Measurements from ENCODE around the gene CAPN11.

The CAPN11 gene

GRCh38 chr6:44176130-44176761 is 17.6 kb downstream of the CAPN11 start:
- peaks cover 51% of the 10 kb centered on the region for H3K4me1 ChIP-seq (ENCODE audit: low read length)
- no peaks in the 10 kb centered on the region for H3K9me3 ChIP-seq (ENCODE audit: insufficient read depth, low read length)
- H2AFZ ChIP-seq (ENCODE audit: low read depth, low read length): peak overlapping the region; percentile 73
- no peaks in the 10 kb centered on the region for H4K20me1 ChIP-seq (ENCODE audit: insufficient read depth, low read length)
- H3K9ac ChIP-seq (ENCODE audit: low read length): peak overlapping the region; percentile 63
- peak overlapping the region; percentile 79 for H3K4me3 ChIP-seq (ENCODE audit: low read length)
- no peaks in the 10 kb centered on the region for H3K79me2 ChIP-seq (ENCODE audit: low read length)
- TF ChIP-seq CTCF (IDR thresholded peaks at IDR 0.05; ENCODE audit: low read depth, low read length) (no peak), EZH2phosphoT487 (IDR thresholded peaks at IDR 0.05; ENCODE audit: low read depth) (no peak)
- H3K27ac ChIP-seq (ENCODE audit: low read length): no peak overlapping the region
- H3K27me3 ChIP-seq (ENCODE audit: low read depth, low read length): peaks cover under 1% of the 10 kb centered on the region
- peak overlapping the region; percentile 97 for H3K4me2 ChIP-seq (ENCODE audit: low read length)
- no peaks in the 10 kb centered on the region for H3K36me3 ChIP-seq (replicated peaks; ENCODE audit: low read depth, low read length)

- Histone ChIP-seq H3K9ac (ENCODE audit: low read length) (peak overlapping the region; percentile 63), H3K36me3 (replicated peaks; ENCODE audit: low read depth, low read length) (no peaks in the 10 kb centered on the region), H3K9me3 (ENCODE audit: insufficient read depth, low read length) (no peaks in the 10 kb centered on the region), H3K79me2 (ENCODE audit: low read length) (no peaks in the 10 kb centered on the region), H3K27me3 (ENCODE audit: low read depth, low read length) (no peaks in the 10 kb centered on the region), H3K4me3 (ENCODE audit: low read length) (peak overlapping the region; percentile 79), H2AFZ (ENCODE audit: low read depth, low read length) (peak overlapping the region; percentile 73), H3K4me2 (ENCODE audit: low read length) (peak overlapping the region; percentile 97), H3K27ac (ENCODE audit: low read length) (no peak overlapping the region), H3K4me1 (ENCODE audit: low read length) (peaks cover 44% of the 10 kb centered on the region), H4K20me1 (ENCODE audit: insufficient read depth, low read length) (no peaks in the 10 kb centered on the region)
- TF ChIP-seq CTCF (IDR thresholded peaks at IDR 0.05; ENCODE audit: low read depth, low read length): no peak
- no peak for TF ChIP-seq EZH2phosphoT487 (IDR thresholded peaks at IDR 0.05; ENCODE audit: low read depth)
Measured at GRCh38 chr6:44176762-44177509, 18.3 kb downstream of the CAPN11 start.

- H3K4me3 ChIP-seq (ENCODE audit: low read length): peak overlapping the region; percentile 79
- no peaks in the 10 kb centered on the region for H3K79me2 ChIP-seq (ENCODE audit: low read length)
- TF ChIP-seq EZH2phosphoT487 (IDR thresholded peaks at IDR 0.05; ENCODE audit: low read depth): no peak
- no peak for TF ChIP-seq CTCF (IDR thresholded peaks at IDR 0.05; ENCODE audit: low read depth, low read length)
- H3K9me3 ChIP-seq (ENCODE audit: insufficient read depth, low read length): no peaks in the 10 kb centered on the region
- no peaks in the 10 kb centered on the region for H3K36me3 ChIP-seq (replicated peaks; ENCODE audit: low read depth, low read length)
- H3K27me3 ChIP-seq (ENCODE audit: low read depth, low read length): no peaks in the 10 kb centered on the region
- H3K4me2 ChIP-seq (ENCODE audit: low read length): peak overlapping the region; percentile 97; the same call in 1 of the 2 replicates
- H3K4me1 ChIP-seq (ENCODE audit: low read length): peaks cover 35% of the 10 kb centered on the region
- H3K9ac ChIP-seq (ENCODE audit: low read length): no peak overlapping the region
- no peaks in the 10 kb centered on the region for H4K20me1 ChIP-seq (ENCODE audit: insufficient read depth, low read length)
- H3K27ac ChIP-seq (ENCODE audit: low read length): no peak overlapping the region
- H2AFZ ChIP-seq (ENCODE audit: low read depth, low read length): no peak overlapping the region
Measured at GRCh38 chr6:44177691-44178423, 19.2 kb downstream of the CAPN11 start.

Data from OCI-LY3 (cell line).